Stimulated activated CD4-positive, alpha-beta T cell treated with anti-CD3 and anti-CD28 coated beads, Interleukin-4, amount 100 ng/mL, for 4 hours (primary cell): Measurements from ENCODE around the gene TUBGCP3.

Source experiments
- DNase-seq, 2 experiments: peaks; one replicate each; pipeline ENCODE4 v3.0.0-alpha.2; 2020

The TUBGCP3 gene

GRCh38 chr13:112615391-112615790, 27.4 kb upstream of the TUBGCP3 start:
- no peak for DNase-seq

GRCh38 chr13:112614835-112615234, 26.9 kb upstream of the TUBGCP3 start:
- no peak for DNase-seq

- DNase-seq = no peak
Observed at GRCh38 chr13:112608212-112608611, 20.3 kb upstream of the TUBGCP3 start.

GRCh38 chr13:112606109-112607001, 18.4 kb upstream of the TUBGCP3 start:
- peak; percentile 81 to 91 for DNase-seq

- DNase-seq = no peak
Observed at GRCh38 chr13:112605531-112605990, 17.6 kb upstream of the TUBGCP3 start.

- DNase-seq = no peak
Observed at GRCh38 chr13:112603641-112604225, 15.8 kb upstream of the TUBGCP3 start.

- no peak for DNase-seq
Observed at GRCh38 chr13:112602189-112602588, 14.2 kb upstream of the TUBGCP3 start.

GRCh38 chr13:112601371-112601770, 13.4 kb upstream of the TUBGCP3 start:
- no peak for DNase-seq

- DNase-seq = no peak
Observed at GRCh38 chr13:112596235-112596634, 8.3 kb upstream of the TUBGCP3 start.

GRCh38 chr13:112592647-112593046, 4.7 kb upstream of the TUBGCP3 start:
- no peak for DNase-seq

GRCh38 chr13:112592181-112592580, 4.2 kb upstream of the TUBGCP3 start:
- DNase-seq = no peak

GRCh38 chr13:112588490-112589297, 741 bp upstream of the TUBGCP3 start:
- DNase-seq = no peak

GRCh38 chr13:112587212-112587763, 665 bp downstream of the TUBGCP3 start:
- DNase-seq = peak; percentile 74 to 81

GRCh38 chr13:112586334-112586960, 1.5 kb downstream of the TUBGCP3 start:
- no peak for DNase-seq

- no peak for DNase-seq
Observed at GRCh38 chr13:112583592-112584277, 4.2 kb downstream of the TUBGCP3 start.

GRCh38 chr13:112582263-112582662, 5.7 kb downstream of the TUBGCP3 start:
- no peak for DNase-seq

- DNase-seq = no peak
Observed at GRCh38 chr13:112580912-112581311, 7.0 kb downstream of the TUBGCP3 start.

GRCh38 chr13:112580211-112580610, 7.7 kb downstream of the TUBGCP3 start:
- DNase-seq = no peak

GRCh38 chr13:112579310-112579843, 8.6 kb downstream of the TUBGCP3 start:
- DNase-seq = no peak

GRCh38 chr13:112576768-112577167, 11.2 kb downstream of the TUBGCP3 start:
- DNase-seq = no peak

- DNase-seq = no peak
Observed at GRCh38 chr13:112576191-112576590, 11.8 kb downstream of the TUBGCP3 start.

- DNase-seq = no peak
Observed at GRCh38 chr13:112575675-112576074, 12.3 kb downstream of the TUBGCP3 start.
